Measurements from ENCODE around the gene OR10J4. TPM values are rescaled to one million over a fixed set of nuclear protein-coding genes. Genes with fewer than 3 reads are reported as not detected.
"Not testable (repeated sequence)": the region's sequence is repeated elsewhere in the genome, so short reads cannot be mapped to it uniquely, and the experiment has no call there.

The OR10J4 gene
- total RNA-seq, 1 donor from 2014 or later = not detected

GRCh38 chr1:159442428-159442827, 10.4 kb downstream of the OR10J4 start:
- Mint-ChIP-seq H3K27ac (no peak overlapping the region), H3K9me3 (peaks cover 5% of the 10 kb centered on the region), H3K36me3 (no peaks in the 10 kb centered on the region), H3K4me1 (ENCODE audit: unreplicated experiment) (no peaks in the 10 kb centered on the region), H3K4me3 (no peak overlapping the region), H3K27me3 (no peaks in the 10 kb centered on the region)
- TF ChIP-seq, protein P1, sequence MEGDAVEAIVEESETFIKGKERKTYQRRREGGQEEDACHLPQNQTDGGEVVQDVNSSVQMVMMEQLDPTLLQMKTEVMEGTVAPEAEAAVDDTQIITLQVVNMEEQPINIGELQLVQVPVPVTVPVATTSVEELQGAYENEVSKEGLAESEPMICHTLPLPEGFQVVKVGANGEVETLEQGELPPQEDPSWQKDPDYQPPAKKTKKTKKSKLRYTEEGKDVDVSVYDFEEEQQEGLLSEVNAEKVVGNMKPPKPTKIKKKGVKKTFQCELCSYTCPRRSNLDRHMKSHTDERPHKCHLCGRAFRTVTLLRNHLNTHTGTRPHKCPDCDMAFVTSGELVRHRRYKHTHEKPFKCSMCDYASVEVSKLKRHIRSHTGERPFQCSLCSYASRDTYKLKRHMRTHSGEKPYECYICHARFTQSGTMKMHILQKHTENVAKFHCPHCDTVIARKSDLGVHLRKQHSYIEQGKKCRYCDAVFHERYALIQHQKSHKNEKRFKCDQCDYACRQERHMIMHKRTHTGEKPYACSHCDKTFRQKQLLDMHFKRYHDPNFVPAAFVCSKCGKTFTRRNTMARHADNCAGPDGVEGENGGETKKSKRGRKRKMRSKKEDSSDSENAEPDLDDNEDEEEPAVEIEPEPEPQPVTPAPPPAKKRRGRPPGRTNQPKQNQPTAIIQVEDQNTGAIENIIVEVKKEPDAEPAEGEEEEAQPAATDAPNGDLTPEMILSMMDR (conservative IDR thresholded peaks at IDR 0.05) = no peak
- no peak for DNase-seq (ENCODE audit: extremely low spot score, unreplicated experiment)

DNA sequence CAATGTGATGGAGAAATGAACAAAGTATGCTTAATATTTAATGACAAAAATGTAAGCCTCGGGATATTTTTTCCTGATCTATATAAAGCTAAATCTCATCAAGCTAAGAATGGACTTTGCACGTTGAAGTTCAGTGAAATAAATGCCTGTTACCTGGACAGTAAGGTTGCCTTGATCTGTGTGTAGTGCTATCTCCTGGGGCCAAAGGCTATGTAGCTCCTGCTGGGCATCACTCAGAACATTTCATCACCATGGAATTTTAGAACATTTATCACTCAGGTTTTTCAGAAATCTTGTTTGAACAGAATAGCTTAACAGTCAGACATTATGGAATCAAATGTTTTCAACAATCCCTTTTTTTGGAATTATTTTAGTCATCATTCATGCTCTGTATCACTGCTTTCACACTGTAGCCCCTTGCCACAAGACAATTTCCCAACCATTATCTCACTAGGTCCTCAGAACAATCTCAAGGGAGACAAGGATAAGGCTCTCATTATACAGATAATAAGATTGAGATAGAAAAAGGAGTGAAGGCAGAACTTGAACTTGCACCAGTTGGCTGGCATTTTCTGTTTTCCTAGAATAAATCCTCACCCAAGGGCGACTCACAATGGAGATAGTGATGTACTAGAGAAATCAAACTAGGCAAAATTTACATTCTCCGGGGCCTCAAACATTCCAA, 11.2 kb downstream of the OR10J4 start:
- no peak for DNase-seq (ENCODE audit: extremely low spot score, unreplicated experiment)
- TF ChIP-seq, protein P1 (conservative IDR thresholded peaks at IDR 0.05) = no peak
- Mint-ChIP-seq H3K27ac (no peak overlapping the region), H3K4me3 (no peak overlapping the region), H3K36me3 (no peaks in the 10 kb centered on the region), H3K27me3 (no peaks in the 10 kb centered on the region), H3K9me3 (peaks cover 5% of the 10 kb centered on the region), H3K4me1 (ENCODE audit: unreplicated experiment) (no peaks in the 10 kb centered on the region)

DNA sequence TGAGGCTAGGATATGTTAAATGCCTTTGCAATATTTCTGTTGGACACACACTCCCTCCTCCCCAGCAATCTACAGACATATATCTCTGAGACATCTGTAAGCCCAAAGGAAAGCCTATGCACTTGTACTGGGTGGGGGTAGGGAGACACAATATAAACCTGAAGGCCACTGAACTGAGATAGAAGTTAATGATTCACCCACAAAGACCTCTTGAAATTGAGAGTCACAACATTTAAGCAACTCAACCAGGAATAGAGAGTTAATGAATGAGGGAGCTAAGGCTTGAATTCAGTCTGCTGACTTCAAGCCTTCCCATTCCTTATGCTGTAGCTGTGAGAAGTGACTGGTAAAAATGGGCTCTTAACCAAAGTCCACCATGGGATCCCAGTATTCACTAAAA, 12.5 kb downstream of the OR10J4 start:
- Mint-ChIP-seq H3K9me3 (peaks cover 5% of the 10 kb centered on the region), H3K36me3 (no peaks in the 10 kb centered on the region), H3K27ac (no peak overlapping the region), H3K27me3 (no peaks in the 10 kb centered on the region), H3K4me1 (ENCODE audit: unreplicated experiment) (no peaks in the 10 kb centered on the region), H3K4me3 (no peak overlapping the region)
- TF ChIP-seq, protein P1 (conservative IDR thresholded peaks at IDR 0.05) = no peak
- no peak for DNase-seq (ENCODE audit: extremely low spot score, unreplicated experiment)

DNA sequence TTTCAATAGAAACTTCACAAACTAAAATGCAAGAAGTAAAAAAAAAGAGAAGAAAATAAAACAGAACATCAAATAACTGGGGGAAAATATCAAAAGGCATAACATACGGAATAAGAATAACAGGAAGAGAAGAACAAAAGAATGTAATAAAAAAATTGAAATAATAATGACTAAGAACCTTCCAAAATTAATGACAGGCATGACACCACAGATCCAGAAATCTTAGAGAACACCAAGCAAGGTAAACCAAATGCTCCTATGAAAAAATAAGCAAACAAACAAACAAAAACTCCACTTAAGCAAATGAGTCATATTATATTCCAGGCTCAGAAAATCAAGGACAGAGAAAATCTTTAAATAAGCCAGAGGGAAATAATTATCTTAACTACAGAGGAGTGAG, 16.2 kb downstream of the OR10J4 start:
- Mint-ChIP-seq H3K27ac (no peak overlapping the region), H3K4me1 (ENCODE audit: unreplicated experiment) (no peaks in the 10 kb centered on the region), H3K27me3 (no peaks in the 10 kb centered on the region), H3K36me3 (no peaks in the 10 kb centered on the region), H3K4me3 (no peak overlapping the region), H3K9me3 (peaks cover 5% of the 10 kb centered on the region)
- TF ChIP-seq, protein P1 (conservative IDR thresholded peaks at IDR 0.05) = no peak
- no peak for DNase-seq (ENCODE audit: extremely low spot score, unreplicated experiment)

GRCh38 chr1:159449605-159450004, 17.6 kb downstream of the OR10J4 start:
- not testable (repeated sequence) for H3K36me3 Mint-ChIP-seq; H3K4me1 Mint-ChIP-seq (ENCODE audit: unreplicated experiment); DNase-seq (ENCODE audit: extremely low spot score, unreplicated experiment); H3K4me3 Mint-ChIP-seq; H3K27ac Mint-ChIP-seq; H3K9me3 Mint-ChIP-seq; H3K27me3 Mint-ChIP-seq

DNA sequence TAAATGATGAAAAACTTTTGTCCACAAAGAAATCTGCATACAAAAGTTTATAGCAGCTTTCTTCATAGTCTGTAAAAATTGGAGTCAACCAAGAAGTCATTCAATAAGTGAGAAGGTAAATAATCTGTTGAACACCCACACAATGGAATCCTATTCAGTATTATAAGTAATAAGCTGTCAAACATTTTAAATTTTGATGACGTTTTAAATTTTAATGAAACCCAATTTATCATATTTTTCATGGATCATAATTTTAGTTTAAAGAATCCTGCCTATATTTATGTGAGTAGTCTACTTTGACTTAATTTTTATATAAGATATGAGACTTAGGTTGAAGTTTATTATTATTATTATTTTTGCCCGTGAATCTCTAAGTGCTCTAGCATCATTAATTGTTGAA, 27.5 kb downstream of the OR10J4 start:
- H3K36me3 Mint-ChIP-seq = no peaks in the 10 kb centered on the region

More for the DNA sequence above, 27.5 kb downstream of the OR10J4 start:
- TF ChIP-seq, protein P1 (conservative IDR thresholded peaks at IDR 0.05) = no peak
- Mint-ChIP-seq H3K27ac (no peak overlapping the region), H3K9me3 (peaks cover 6% of the 10 kb centered on the region), H3K4me1 (ENCODE audit: unreplicated experiment) (no peaks in the 10 kb centered on the region), H3K4me3 (no peak overlapping the region), H3K27me3 (no peaks in the 10 kb centered on the region)
- no peak for DNase-seq (ENCODE audit: extremely low spot score, unreplicated experiment)
